ENCODE data around the gene KATNAL1.
"Not testable (repeated sequence)": the region's sequence is repeated elsewhere in the genome, so short reads cannot be mapped to it uniquely, and the experiment has no call there.

The KATNAL1 gene

GRCh38 chr13:30290812-30291436, 16.4 kb downstream of the KATNAL1 start:
- Histone ChIP-seq H3K79me1 (replicated peaks; ENCODE audit: low read length, poor library complexity, severe bottlenecking) (peaks cover 7% of the 10 kb centered on the region), H3K23ac (ENCODE audit: low read length in 2 of 2) (no peak overlapping the region), H3K9ac (ENCODE audit: low read length) (no peak overlapping the region), H3K36me3 (ENCODE audit: control insufficient read depth in 1 of 2, insufficient read depth in 2 of 2, low read depth in 1 of 2, low read length in 2 of 2) (peaks cover 0 to 2% of the 10 kb centered on the region in 2 experiments), H2AFZ (ENCODE audit: low read depth, low read length) (no peak overlapping the region), H3K9me3 (ENCODE audit: control insufficient read depth, low read length) (no peaks in the 10 kb centered on the region), H3K4me1 (ENCODE audit: control insufficient read depth, insufficient read depth, low read depth, low read length) (no peaks in the 10 kb centered on the region), H2BK5ac (ENCODE audit: low read depth, low read length, poor library complexity, severe bottlenecking) (no peak overlapping the region), H2BK15ac (ENCODE audit: low read depth, poor library complexity, severe bottlenecking) (no peak overlapping the region), H2BK12ac (ENCODE audit: low read length in 2 of 2) (no peak overlapping the region), H4K8ac (ENCODE audit: low read length) (no peak overlapping the region), H3K27me3 (ENCODE audit: control insufficient read depth in 1 of 2, insufficient read depth in 1 of 2, low read length in 2 of 2) (no peaks in the 10 kb centered on the region), H3K27ac (ENCODE audit: low read length, poor library complexity, severe bottlenecking) (no peak overlapping the region), H3K18ac (ENCODE audit: low read depth in 1 of 2, low read length in 2 of 2) (no peak overlapping the region), H3K4me3 (ENCODE audit: insufficient read depth in 1 of 2, low read depth in 1 of 2, low read length in 2 of 2) (no peak overlapping the region), H2AK5ac (ENCODE audit: low read length, severe bottlenecking) (no peak overlapping the region), H3K4ac (ENCODE audit: low read depth in 1 of 2, low read length in 2 of 2) (no peak overlapping the region), H3K4me2 (ENCODE audit: low read length, poor library complexity, severe bottlenecking) (no peak overlapping the region), H3K14ac (ENCODE audit: low read length in 2 of 2) (no peak overlapping the region), H4K91ac (ENCODE audit: low read length) (no peak overlapping the region), H2BK120ac (ENCODE audit: low read depth, low read length) (no peak overlapping the region)
- DNase-seq = peak; percentile 25
- WGBS = 95% methylated on average over 2 of the region's 4 CpGs

GRCh38 chr13:30289533-30289932, 17.8 kb downstream of the KATNAL1 start:
- H3K23ac ChIP-seq (ENCODE audit: low read length in 2 of 2) = no peak overlapping the region
- H3K9ac ChIP-seq (ENCODE audit: low read length) = no peak overlapping the region
- H2BK5ac ChIP-seq (ENCODE audit: low read depth, low read length, poor library complexity, severe bottlenecking) = no peak overlapping the region
- H4K91ac ChIP-seq (ENCODE audit: low read length) = no peak overlapping the region
- H2BK120ac ChIP-seq (ENCODE audit: low read depth, low read length) = no peak overlapping the region
- H4K8ac ChIP-seq (ENCODE audit: low read length) = no peak overlapping the region
- no peaks in the 10 kb centered on the region for H3K27me3 ChIP-seq (ENCODE audit: control insufficient read depth in 1 of 2, insufficient read depth in 1 of 2, low read length in 2 of 2)
- H3K4me2 ChIP-seq (ENCODE audit: low read length, poor library complexity, severe bottlenecking) = no peak overlapping the region
- DNase-seq = no peak
- H3K9me3 ChIP-seq (ENCODE audit: control insufficient read depth, low read length) = no peaks in the 10 kb centered on the region
- H3K18ac ChIP-seq (ENCODE audit: low read depth in 1 of 2, low read length in 2 of 2) = no peak overlapping the region
- no peak overlapping the region for H2AFZ ChIP-seq (ENCODE audit: low read depth, low read length)
- H3K4me3 ChIP-seq (ENCODE audit: insufficient read depth in 1 of 2, low read depth in 1 of 2, low read length in 2 of 2) = no peak overlapping the region
- H3K79me1 ChIP-seq (replicated peaks; ENCODE audit: low read length, poor library complexity, severe bottlenecking) = peaks cover 5% of the 10 kb centered on the region
- H3K27ac ChIP-seq (ENCODE audit: low read length, poor library complexity, severe bottlenecking) = no peak overlapping the region
- no peaks in the 10 kb centered on the region for H3K4me1 ChIP-seq (ENCODE audit: control insufficient read depth, insufficient read depth, low read depth, low read length)
- H3K36me3 ChIP-seq (ENCODE audit: control insufficient read depth in 1 of 2, insufficient read depth in 2 of 2, low read depth in 1 of 2, low read length in 2 of 2) = no peaks in the 10 kb centered on the region
- no peak overlapping the region for H3K14ac ChIP-seq (ENCODE audit: low read length in 2 of 2)
- H2BK15ac ChIP-seq (ENCODE audit: low read depth, poor library complexity, severe bottlenecking) = no peak overlapping the region
- no peak overlapping the region for H2AK5ac ChIP-seq (ENCODE audit: low read length, severe bottlenecking)
- H2BK12ac ChIP-seq (ENCODE audit: low read length in 2 of 2) = no peak overlapping the region
- no peak overlapping the region for H3K4ac ChIP-seq (ENCODE audit: low read depth in 1 of 2, low read length in 2 of 2)

GRCh38 chr13:30286059-30286458, 21.3 kb downstream of the KATNAL1 start:
- not testable (repeated sequence) for H3K27me3 ChIP-seq (ENCODE audit: control insufficient read depth in 1 of 2, insufficient read depth in 1 of 2, low read length in 2 of 2); H3K4ac ChIP-seq (ENCODE audit: low read depth in 1 of 2, low read length in 2 of 2); H4K8ac ChIP-seq (ENCODE audit: low read length); H3K9me3 ChIP-seq (ENCODE audit: control insufficient read depth, low read length); H3K14ac ChIP-seq (ENCODE audit: low read length in 2 of 2); H3K18ac ChIP-seq (ENCODE audit: low read depth in 1 of 2, low read length in 2 of 2); H3K79me1 ChIP-seq (replicated peaks; ENCODE audit: low read length, poor library complexity, severe bottlenecking); H3K4me1 ChIP-seq (ENCODE audit: control insufficient read depth, insufficient read depth, low read depth, low read length); H3K9ac ChIP-seq (ENCODE audit: low read length); H3K27ac ChIP-seq (ENCODE audit: low read length, poor library complexity, severe bottlenecking); DNase-seq; H3K23ac ChIP-seq (ENCODE audit: low read length in 2 of 2); H3K4me2 ChIP-seq (ENCODE audit: low read length, poor library complexity, severe bottlenecking); H2BK5ac ChIP-seq (ENCODE audit: low read depth, low read length, poor library complexity, severe bottlenecking); H2BK12ac ChIP-seq (ENCODE audit: low read length in 2 of 2); H2BK120ac ChIP-seq (ENCODE audit: low read depth, low read length); H3K4me3 ChIP-seq (ENCODE audit: insufficient read depth in 1 of 2, low read depth in 1 of 2, low read length in 2 of 2); H4K91ac ChIP-seq (ENCODE audit: low read length); H2AK5ac ChIP-seq (ENCODE audit: low read length, severe bottlenecking); H2AFZ ChIP-seq (ENCODE audit: low read depth, low read length)
- WGBS = 100% methylated on average over 2 of the region's 2 CpGs
- peaks cover 0 to 12% of the 10 kb centered on the region in 2 experiments for H3K36me3 ChIP-seq (ENCODE audit: control insufficient read depth in 1 of 2, insufficient read depth in 2 of 2, low read depth in 1 of 2, low read length in 2 of 2)
- H2BK15ac ChIP-seq (ENCODE audit: low read depth, poor library complexity, severe bottlenecking) = peak overlapping the region; percentile 15

GRCh38 chr13:30276178-30276577, 31.2 kb downstream of the KATNAL1 start:
- no peak overlapping the region for H3K23ac ChIP-seq (ENCODE audit: low read length in 2 of 2)
- no peak overlapping the region for H2AK5ac ChIP-seq (ENCODE audit: low read length, severe bottlenecking)
- no peak overlapping the region for H4K8ac ChIP-seq (ENCODE audit: low read length)
- no peak overlapping the region for H3K27ac ChIP-seq (ENCODE audit: low read length, poor library complexity, severe bottlenecking)
- peaks cover 6% of the 10 kb centered on the region for H3K9me3 ChIP-seq (ENCODE audit: control insufficient read depth, low read length)
- H2BK15ac ChIP-seq (ENCODE audit: low read depth, poor library complexity, severe bottlenecking) = no peak overlapping the region
- H3K27me3 ChIP-seq (ENCODE audit: control insufficient read depth in 1 of 2, insufficient read depth in 1 of 2, low read length in 2 of 2) = no peaks in the 10 kb centered on the region
- no peak for DNase-seq
- no peak overlapping the region for H3K14ac ChIP-seq (ENCODE audit: low read length in 2 of 2)
- H3K9ac ChIP-seq (ENCODE audit: low read length) = no peak overlapping the region
- H3K36me3 ChIP-seq (ENCODE audit: control insufficient read depth in 1 of 2, insufficient read depth in 2 of 2, low read depth in 1 of 2, low read length in 2 of 2) = peaks cover 4 to 65% of the 10 kb centered on the region in 2 experiments
- peaks cover 16% of the 10 kb centered on the region for H3K79me1 ChIP-seq (replicated peaks; ENCODE audit: low read length, poor library complexity, severe bottlenecking)
- no peak overlapping the region for H2BK120ac ChIP-seq (ENCODE audit: low read depth, low read length)
- H3K4me1 ChIP-seq (ENCODE audit: control insufficient read depth, insufficient read depth, low read depth, low read length) = peaks cover 2% of the 10 kb centered on the region
- no peak overlapping the region for H3K4me3 ChIP-seq (ENCODE audit: insufficient read depth in 1 of 2, low read depth in 1 of 2, low read length in 2 of 2)
- no CpG with 5 or more reads among the region's 1 CpG for WGBS
- no peak overlapping the region for H2BK12ac ChIP-seq (ENCODE audit: low read length in 2 of 2)
- no peak overlapping the region for H3K4me2 ChIP-seq (ENCODE audit: low read length, poor library complexity, severe bottlenecking)
- no peak overlapping the region for H2BK5ac ChIP-seq (ENCODE audit: low read depth, low read length, poor library complexity, severe bottlenecking)
- no peak overlapping the region for H3K18ac ChIP-seq (ENCODE audit: low read depth in 1 of 2, low read length in 2 of 2)
- H2AFZ ChIP-seq (ENCODE audit: low read depth, low read length) = no peak overlapping the region
- no peak overlapping the region for H4K91ac ChIP-seq (ENCODE audit: low read length)
- H3K4ac ChIP-seq (ENCODE audit: low read depth in 1 of 2, low read length in 2 of 2) = no peak overlapping the region
